SK-N-SH treated with all-trans-retinoic acid at 6 μM for 48 hours (cell line): ENCODE data around the gene CCDC150.

Experiments
- ARNTL ChIP-seq: fragments of 450-650 bp; formaldehyde crosslinking; IDR thresholded peaks from 2 replicates; pipeline ENCODE4 v1.5.0; 2020; ENCODE audit warnings: low read depth, mild to moderate bottlenecking, moderate library complexity, borderline replicate concordance
- ESRRG ChIP-seq: fragments of 250-450 bp; sonication (Bioruptor Pico); IDR thresholded peaks from 2 replicates; pipeline ENCODE4 v1.6.1; 2021; ENCODE audit warnings: mild to moderate bottlenecking
- ISL1 ChIP-seq: fragments of 250-450 bp; sonication (Bioruptor Pico); IDR thresholded peaks from 2 replicates; pipeline ENCODE4 v2.1.2; 2022; ENCODE audit warnings: mild to moderate bottlenecking, moderate library complexity
- OSR1 ChIP-seq: fragments of 250-450 bp; sonication (Bioruptor Pico); IDR thresholded peaks from 2 replicates; pipeline ENCODE4 v1.8.0; 2022; ENCODE audit warnings: moderate library complexity, mild to moderate bottlenecking, inconsistent platforms
- PPARA ChIP-seq: fragments of 250-450 bp; sonication (Bioruptor Pico); IDR thresholded peaks from 2 replicates; pipeline ENCODE4 v1.5.0; 2020; ENCODE audit warnings: mild to moderate bottlenecking, borderline replicate concordance
- ZC3H10 ChIP-seq: fragments of 250-450 bp; sonication (Bioruptor Pico); IDR thresholded peaks from 2 replicates; pipeline ENCODE4 v1.5.1; 2021; ENCODE audit warnings: mild to moderate bottlenecking, moderate library complexity
- ZFP3 ChIP-seq: fragments of 250-450 bp; sonication (Bioruptor Pico); IDR thresholded peaks from 2 replicates; pipeline ENCODE4 v1.5.0; 2020; ENCODE audit warnings: mild to moderate bottlenecking, moderate library complexity
- ZNF565 ChIP-seq: fragments of 450-650 bp; formaldehyde crosslinking; conservative IDR thresholded peaks from 2 replicates; pipeline ENCODE4 v1.5.0; 2020; ENCODE audit warnings: low read depth, mild to moderate bottlenecking, moderate library complexity
- TF ChIP-seq, protein P1 (sequence below): fragments of 250-450 bp; sonication (Bioruptor Pico); IDR thresholded peaks from 2 replicates; pipeline ENCODE4 v1.8.0; 2020; ENCODE audit warnings: mild to moderate bottlenecking, moderate library complexity, borderline replicate concordance

DNA sequence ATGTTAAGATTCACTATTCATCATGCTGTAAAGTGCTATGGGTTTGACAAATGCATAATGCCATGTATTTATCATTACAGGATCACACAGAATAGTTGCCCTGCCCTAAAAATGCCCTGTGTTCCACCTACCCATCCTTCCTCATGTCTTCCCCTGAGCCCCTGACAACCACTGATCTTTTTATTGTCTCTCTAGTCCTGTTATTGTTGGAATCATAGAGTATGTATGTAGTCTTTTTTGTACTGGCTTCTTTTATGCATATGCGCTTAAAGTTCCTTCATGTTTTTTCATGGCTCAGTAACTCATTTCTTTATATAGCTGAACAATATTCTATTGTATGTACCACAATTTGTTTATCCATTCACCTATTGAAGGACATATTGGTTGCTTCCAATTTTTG is 20.3 kb downstream of the CCDC150 start:
- no peak for TF ChIP-seq OSR1 (CRISPR knock-in tag)
- no peak for TF ChIP-seq ZNF565 (CRISPR knock-in tag)
- TF ChIP-seq ZFP3 (CRISPR knock-in tag): no peak
- TF ChIP-seq, protein P1, sequence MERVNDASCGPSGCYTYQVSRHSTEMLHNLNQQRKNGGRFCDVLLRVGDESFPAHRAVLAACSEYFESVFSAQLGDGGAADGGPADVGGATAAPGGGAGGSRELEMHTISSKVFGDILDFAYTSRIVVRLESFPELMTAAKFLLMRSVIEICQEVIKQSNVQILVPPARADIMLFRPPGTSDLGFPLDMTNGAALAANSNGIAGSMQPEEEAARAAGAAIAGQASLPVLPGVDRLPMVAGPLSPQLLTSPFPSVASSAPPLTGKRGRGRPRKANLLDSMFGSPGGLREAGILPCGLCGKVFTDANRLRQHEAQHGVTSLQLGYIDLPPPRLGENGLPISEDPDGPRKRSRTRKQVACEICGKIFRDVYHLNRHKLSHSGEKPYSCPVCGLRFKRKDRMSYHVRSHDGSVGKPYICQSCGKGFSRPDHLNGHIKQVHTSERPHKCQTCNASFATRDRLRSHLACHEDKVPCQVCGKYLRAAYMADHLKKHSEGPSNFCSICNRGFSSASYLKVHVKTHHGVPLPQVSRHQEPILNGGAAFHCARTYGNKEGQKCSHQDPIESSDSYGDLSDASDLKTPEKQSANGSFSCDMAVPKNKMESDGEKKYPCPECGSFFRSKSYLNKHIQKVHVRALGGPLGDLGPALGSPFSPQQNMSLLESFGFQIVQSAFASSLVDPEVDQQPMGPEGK: no peak
- no peak for TF ChIP-seq ZC3H10 (CRISPR knock-in tag)
- TF ChIP-seq ESRRG (CRISPR knock-in tag): no peak
- TF ChIP-seq ARNTL (CRISPR knock-in tag): no peak
- TF ChIP-seq PPARA: no peak
- TF ChIP-seq ISL1 (CRISPR knock-in tag): no peak
